Esophagus muscularis mucosa (tissue), 3 donors: ENCODE measurements around the gene ZNF331.

Experiments used
- POLR2A ChIP-seq: fragments of 450-650 bp; IDR thresholded peaks from one replicate; pipeline ENCODE4 v1.6.1; 2017; ENCODE audit warnings: antibody characterized with exemption, moderate library complexity, mild to moderate bottlenecking, low read depth
- TF ChIP-seq, protein P1 (sequence below), 3 experiments: fragments of 200-600 bp in 2 of 3; fragments of 450-650 bp in 1 of 3; sonication (generic) in 2 of 3; IDR thresholded peaks; one replicate each; pipeline ENCODE4 v1.5.1; 2017 to 2019; ENCODE audit warnings: antibody characterized with exemption in 3 of 3, mild to moderate bottlenecking in 2 of 3, moderate library complexity in 1 of 3

DNA sequence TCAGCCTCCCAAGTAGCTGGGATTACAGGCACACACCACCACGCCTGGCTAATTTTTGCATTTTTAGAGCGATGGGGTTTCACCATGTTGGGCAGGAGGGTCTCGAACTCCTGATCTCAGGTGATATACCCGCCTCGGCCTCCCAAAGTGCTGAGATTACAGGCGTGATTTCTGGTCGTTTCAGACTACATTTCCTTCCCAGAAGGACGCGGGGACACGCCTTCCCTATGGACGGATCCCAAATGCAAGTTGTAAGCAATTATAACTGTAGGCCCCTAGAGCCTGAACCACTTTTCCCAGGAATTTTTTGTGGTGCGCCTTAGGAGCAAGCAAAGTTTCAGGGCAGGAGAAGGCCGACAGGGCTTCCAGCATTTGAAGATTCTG, 17.8 kb upstream of the ZNF331 start:
- TF ChIP-seq, protein P1, sequence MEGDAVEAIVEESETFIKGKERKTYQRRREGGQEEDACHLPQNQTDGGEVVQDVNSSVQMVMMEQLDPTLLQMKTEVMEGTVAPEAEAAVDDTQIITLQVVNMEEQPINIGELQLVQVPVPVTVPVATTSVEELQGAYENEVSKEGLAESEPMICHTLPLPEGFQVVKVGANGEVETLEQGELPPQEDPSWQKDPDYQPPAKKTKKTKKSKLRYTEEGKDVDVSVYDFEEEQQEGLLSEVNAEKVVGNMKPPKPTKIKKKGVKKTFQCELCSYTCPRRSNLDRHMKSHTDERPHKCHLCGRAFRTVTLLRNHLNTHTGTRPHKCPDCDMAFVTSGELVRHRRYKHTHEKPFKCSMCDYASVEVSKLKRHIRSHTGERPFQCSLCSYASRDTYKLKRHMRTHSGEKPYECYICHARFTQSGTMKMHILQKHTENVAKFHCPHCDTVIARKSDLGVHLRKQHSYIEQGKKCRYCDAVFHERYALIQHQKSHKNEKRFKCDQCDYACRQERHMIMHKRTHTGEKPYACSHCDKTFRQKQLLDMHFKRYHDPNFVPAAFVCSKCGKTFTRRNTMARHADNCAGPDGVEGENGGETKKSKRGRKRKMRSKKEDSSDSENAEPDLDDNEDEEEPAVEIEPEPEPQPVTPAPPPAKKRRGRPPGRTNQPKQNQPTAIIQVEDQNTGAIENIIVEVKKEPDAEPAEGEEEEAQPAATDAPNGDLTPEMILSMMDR (IDR thresholded peaks at IDR 0.05), result no peak
- TF ChIP-seq POLR2A, result no peak
